ENCODE measurements around the gene ITFG2. TPM values are rescaled to one million over a fixed set of nuclear protein-coding genes. Genes with fewer than 3 reads are reported as not detected.

The ITFG2 gene
- total and polyA plus RNA-seq, 10 of the 15 experiments (the other 5 are each of a cell fraction or from before 2014, with no cell fraction given), result 21.2 to 39.5 (median 25.9) TPM

DNA sequence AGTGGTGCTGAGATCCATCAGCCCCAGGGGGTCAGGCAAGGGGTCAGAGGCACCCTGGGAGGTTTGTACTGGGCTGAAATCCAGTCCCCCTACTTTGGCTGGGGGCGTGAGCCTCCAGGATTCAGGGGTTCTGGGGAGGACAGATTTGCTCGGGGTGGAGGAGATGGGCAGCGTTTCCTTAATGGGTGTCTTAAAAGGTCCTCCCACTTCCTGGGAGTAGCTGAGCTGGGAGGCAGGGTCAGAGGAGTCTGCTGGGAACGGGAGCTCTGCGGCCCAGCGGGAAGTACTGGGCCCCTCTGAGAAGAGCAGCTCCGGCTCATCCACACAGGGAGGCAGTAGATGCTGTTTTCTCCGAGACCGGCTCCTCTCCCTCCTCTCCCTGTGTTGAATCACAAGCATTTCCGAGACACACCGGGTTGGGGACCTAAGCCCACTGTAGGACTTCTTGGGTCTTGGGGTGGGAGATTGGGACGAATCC lies 46.5 kb downstream of the ITFG2 start:
- ChIA-PET POLR2A (no interaction called here), SMC1A (ENCODE audit: uncharacterized antibody, unreplicated experiment) (interaction anchor here (1.6 kb wide), 1 partner anchor 15 kb away, joined by 3 read pairs; no protein-coding TSS in a partner anchor), RAD21 (ENCODE audit: unreplicated experiment) (no interaction called here), CTCF (no interaction called here)
- Histone ChIP-seq H3K27ac (ENCODE audit: control insufficient read depth, insufficient read depth) (no peak overlapping the region), H3K9ac (ENCODE audit: control insufficient read depth, insufficient read depth, low read length) (no peak overlapping the region), H3K4me3 (no peak overlapping the region), H3K4me2 (ENCODE audit: control insufficient read depth, insufficient read depth) (no peak overlapping the region), H3K27me3 (replicated peaks in 1 of 2; ENCODE audit: control insufficient read depth in 2 of 2, insufficient read depth in 2 of 2, low read length in 1 of 2) (no peaks in the 10 kb centered on the region), H3K79me2 (ENCODE audit: control insufficient read depth, insufficient read depth, low read length) (no peaks in the 10 kb centered on the region), H2AFZ (ENCODE audit: control insufficient read depth, low read depth, low read length) (no peak overlapping the region), H3K36me3 (ENCODE audit: control insufficient read depth in 2 of 2, insufficient read depth in 2 of 2, low read length in 1 of 2) (peaks cover 16 to 17% of the 10 kb centered on the region in 2 experiments; a peak in 3 of 4 replicates), H4K20me1 (ENCODE audit: control insufficient read depth, insufficient read depth) (no peaks in the 10 kb centered on the region), H3K9me3 (replicated peaks; ENCODE audit: control insufficient read depth, insufficient read depth, low read length) (no peaks in the 10 kb centered on the region), H3K4me1 (ENCODE audit: control insufficient read depth, insufficient read depth, low read length) (no peaks in the 10 kb centered on the region)
- DNase-seq (ENCODE audit: low read depth, low spot score) (no peak), FAIRE-seq (no peak), ATAC-seq (no peak)
- intact Hi-C loops (cut with micrococcal nuclease; ENCODE audit: unreplicated experiment) (no loop called here), in situ Hi-C loops (cut with MboI) (no loop called here)
- no TSS peak for BruUV-seq (replicated peaks)
- TF ChIP-seq ZBTB11 (CRISPR knock-in tag; IDR thresholded peaks at IDR 0.05), result no peak
- TF ChIP-seq ZNF384 (IDR thresholded peaks at IDR 0.05; ENCODE audit: borderline replicate concordance, low read depth, low read length), result no peak
- no peak for TF ChIP-seq MLLT1 (IDR thresholded peaks at IDR 0.05)
- no peak for TF ChIP-seq CHD1 (IDR thresholded peaks at IDR 0.05; ENCODE audit: low read depth, low read length)
- TF ChIP-seq TCF3 (IDR thresholded peaks at IDR 0.05; ENCODE audit: borderline replicate concordance, insufficient read depth, low read depth, low read length), result no peak
- no peak for TF ChIP-seq EGR1 (IDR thresholded peaks at IDR 0.05; ENCODE audit: borderline replicate concordance in 1 of 2, low read depth in 2 of 2, low read length in 2 of 2)
- TF ChIP-seq ESRRA (IDR thresholded peaks at IDR 0.05; ENCODE audit: low read length), result no peak
- TF ChIP-seq YBX1 (IDR thresholded peaks at IDR 0.05), result no peak
- TF ChIP-seq SMAD5 (IDR thresholded peaks at IDR 0.05; ENCODE audit: low read depth), result no peak
- no peak for TF ChIP-seq CHD2 (IDR thresholded peaks at IDR 0.05; ENCODE audit: borderline replicate concordance, low read depth, low read length)
- TF ChIP-seq E2F8 (IDR thresholded peaks at IDR 0.05; ENCODE audit: low read depth, partially characterized antibody), result no peak
- no peak for TF ChIP-seq MTA3 (IDR thresholded peaks at IDR 0.05; ENCODE audit: borderline replicate concordance, low read length)
- no peak for TF ChIP-seq ZBED1 (IDR thresholded peaks at IDR 0.05; ENCODE audit: borderline replicate concordance)
- TF ChIP-seq NFXL1 (IDR thresholded peaks at IDR 0.05; ENCODE audit: borderline replicate concordance), result no peak
- TF ChIP-seq NFYA (IDR thresholded peaks at IDR 0.05; ENCODE audit: borderline replicate concordance, low read depth, low read length), result no peak
- WGBS (ENCODE audit: insufficient coverage, insufficient replicate concordance, low lambda C conversion rate, missing lambda C conversion rate), result 97% methylated on average over 12 of the region's 12 CpGs

All from GM12878 (cell line).